ENCODE measurements around the gene CDKAL1. TPM values are rescaled to one million over a fixed set of nuclear protein-coding genes. Genes with fewer than 3 reads are reported as not detected.

The CDKAL1 gene
- total RNA-seq (2021): 20.6 to 21.9 TPM (median 21.6 TPM) in 3 replicates
- Bru-seq, nascent RNA: percentile 70 among the genes with signal in this experiment
- long read RNA-seq, experiment 1, transcript CDKAL1-201 (16 exons, 3,272 nt): major isoform, 12 of 46 reads
- long read RNA-seq, experiment 1, partial matches to known transcripts: 9 of 46 reads
- long read RNA-seq, experiment 1, other reads (novel, unspliced or antisense): 25 of 46 reads
- long read RNA-seq, experiment 2, partial matches to known transcripts: 4 of 16 reads
- long read RNA-seq, experiment 2, other reads (novel, unspliced or antisense): 8 of 16 reads
- long read RNA-seq, experiment 3, partial matches to known transcripts: 1 of 10 reads
- long read RNA-seq, experiment 3, other reads (novel, unspliced or antisense): 7 of 10 reads

DNA sequence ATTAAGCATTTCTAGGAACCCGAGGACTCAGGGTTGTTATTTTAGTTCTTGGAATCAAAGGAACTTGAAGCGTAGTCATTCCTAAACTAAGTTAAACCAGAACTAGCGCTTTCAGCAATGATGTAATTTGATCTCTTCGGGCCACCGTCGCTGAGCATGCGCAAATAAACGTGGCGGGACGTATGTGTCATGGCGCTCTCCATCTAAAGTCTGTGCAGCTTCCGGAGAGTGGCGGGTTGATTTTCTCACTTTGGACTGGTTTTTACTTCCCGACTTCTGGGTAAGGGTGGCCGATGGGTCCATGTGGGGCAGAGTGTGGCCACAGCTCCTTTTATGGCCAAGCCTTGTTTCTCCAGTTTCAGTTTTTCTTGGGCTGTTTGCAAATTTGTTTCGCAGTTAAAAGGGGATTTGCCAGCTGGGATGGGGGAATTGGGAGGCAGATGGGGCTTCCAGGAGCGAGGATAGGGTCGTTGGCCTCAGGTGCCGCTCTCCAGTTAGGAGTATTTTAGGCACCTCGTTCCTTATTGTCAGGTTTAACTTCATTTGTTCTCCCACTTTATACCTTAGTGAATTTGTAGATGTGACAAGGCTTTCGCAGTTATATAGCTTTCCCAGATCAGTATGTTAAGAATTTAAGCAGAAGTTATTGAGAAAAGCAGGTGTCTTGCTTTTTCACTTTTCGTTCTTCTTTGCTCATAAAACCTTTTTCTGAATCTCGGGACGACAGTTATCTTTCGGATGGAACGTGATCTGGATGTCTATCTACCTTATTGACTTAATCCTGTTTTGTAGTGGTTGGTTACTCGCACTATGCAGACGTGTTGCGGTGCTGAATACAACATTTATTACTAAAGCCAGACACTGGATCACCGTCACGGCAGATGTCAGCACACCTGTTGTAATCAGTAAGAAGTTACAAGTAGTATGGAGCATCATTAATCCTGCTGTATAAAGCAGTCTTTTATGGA is at the start of gene CDKAL1:
TSS of gene CDKAL1 (plus strand) at position 163 of the 968 bp plus-strand sequence. CDS start 11,894 bp downstream, outside the sequence.
- POLR2A ChIA-PET: no interaction called here

DNA sequence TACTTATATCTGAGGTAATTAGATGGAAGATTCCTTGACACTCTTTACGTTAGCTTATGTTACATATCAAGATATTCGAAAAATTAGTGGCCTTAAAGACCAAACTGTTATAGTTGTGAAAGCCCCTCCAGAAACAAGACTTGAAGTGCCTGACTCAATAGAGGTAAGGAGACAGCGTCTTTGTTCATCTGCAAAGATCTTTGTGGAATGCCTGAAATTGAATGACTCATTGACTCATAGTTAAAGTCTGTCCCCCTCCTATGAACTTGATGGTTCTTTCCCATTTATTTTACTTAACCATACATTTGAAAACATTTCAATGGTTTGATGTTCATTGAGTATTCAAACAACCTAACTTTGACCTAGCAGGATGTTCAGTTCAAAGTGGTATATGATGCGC is 47.6 kb upstream of the CDKAL1 start:
- Mint-ChIP-seq H3K27me3 (ENCODE audit: low read depth) (no peaks in the 10 kb centered on the region), H3K9me3 (no peaks in the 10 kb centered on the region), H3K4me1 (peaks cover 17% of the 10 kb centered on the region), H3K36me3 (peaks cover 95% of the 10 kb centered on the region), H3K27ac (no peak overlapping the region), H3K4me3 (no peak overlapping the region)
- no peak for TF ChIP-seq ZNF121 (CRISPR knock-in tag; IDR thresholded peaks at IDR 0.05)
- TF ChIP-seq, protein P1, sequence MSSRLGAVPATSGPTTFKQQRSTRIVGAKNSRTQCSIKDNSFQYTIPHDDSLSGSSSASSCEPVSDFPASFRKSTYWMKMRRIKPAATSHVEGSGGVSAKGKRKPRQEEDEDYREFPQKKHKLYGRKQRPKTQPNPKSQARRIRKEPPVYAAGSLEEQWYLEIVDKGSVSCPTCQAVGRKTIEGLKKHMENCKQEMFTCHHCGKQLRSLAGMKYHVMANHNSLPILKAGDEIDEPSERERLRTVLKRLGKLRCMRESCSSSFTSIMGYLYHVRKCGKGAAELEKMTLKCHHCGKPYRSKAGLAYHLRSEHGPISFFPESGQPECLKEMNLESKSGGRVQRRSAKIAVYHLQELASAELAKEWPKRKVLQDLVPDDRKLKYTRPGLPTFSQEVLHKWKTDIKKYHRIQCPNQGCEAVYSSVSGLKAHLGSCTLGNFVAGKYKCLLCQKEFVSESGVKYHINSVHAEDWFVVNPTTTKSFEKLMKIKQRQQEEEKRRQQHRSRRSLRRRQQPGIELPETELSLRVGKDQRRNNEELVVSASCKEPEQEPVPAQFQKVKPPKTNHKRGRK (CRISPR knock-in tag; IDR thresholded peaks at IDR 0.05; ENCODE audit: borderline replicate concordance): no peak
- TF ChIP-seq, protein P2, sequence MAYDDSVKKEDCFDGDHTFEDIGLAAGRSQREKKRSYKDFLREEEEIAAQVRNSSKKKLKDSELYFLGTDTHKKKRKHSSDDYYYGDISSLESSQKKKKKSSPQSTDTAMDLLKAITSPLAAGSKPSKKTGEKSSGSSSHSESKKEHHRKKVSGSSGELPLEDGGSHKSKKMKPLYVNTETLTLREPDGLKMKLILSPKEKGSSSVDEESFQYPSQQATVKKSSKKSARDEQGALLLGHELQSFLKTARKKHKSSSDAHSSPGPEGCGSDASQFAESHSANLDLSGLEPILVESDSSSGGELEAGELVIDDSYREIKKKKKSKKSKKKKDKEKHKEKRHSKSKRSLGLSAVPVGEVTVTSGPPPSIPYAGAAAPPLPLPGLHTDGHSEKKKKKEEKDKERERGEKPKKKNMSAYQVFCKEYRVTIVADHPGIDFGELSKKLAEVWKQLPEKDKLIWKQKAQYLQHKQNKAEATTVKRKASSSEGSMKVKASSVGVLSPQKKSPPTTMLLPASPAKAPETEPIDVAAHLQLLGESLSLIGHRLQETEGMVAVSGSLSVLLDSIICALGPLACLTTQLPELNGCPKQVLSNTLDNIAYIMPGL (CRISPR knock-in tag; IDR thresholded peaks at IDR 0.05): no peak
- TF ChIP-seq GRHL2 (CRISPR knock-in tag; IDR thresholded peaks at IDR 0.05; ENCODE audit: insufficient replicate concordance, severe bottlenecking): no peak
- TF ChIP-seq, protein P3, sequence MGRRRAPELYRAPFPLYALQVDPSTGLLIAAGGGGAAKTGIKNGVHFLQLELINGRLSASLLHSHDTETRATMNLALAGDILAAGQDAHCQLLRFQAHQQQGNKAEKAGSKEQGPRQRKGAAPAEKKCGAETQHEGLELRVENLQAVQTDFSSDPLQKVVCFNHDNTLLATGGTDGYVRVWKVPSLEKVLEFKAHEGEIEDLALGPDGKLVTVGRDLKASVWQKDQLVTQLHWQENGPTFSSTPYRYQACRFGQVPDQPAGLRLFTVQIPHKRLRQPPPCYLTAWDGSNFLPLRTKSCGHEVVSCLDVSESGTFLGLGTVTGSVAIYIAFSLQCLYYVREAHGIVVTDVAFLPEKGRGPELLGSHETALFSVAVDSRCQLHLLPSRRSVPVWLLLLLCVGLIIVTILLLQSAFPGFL (CRISPR knock-in tag; IDR thresholded peaks at IDR 0.05; ENCODE audit: borderline replicate concordance): no peak
- TF ChIP-seq RELA (CRISPR knock-in tag; IDR thresholded peaks at IDR 0.05; ENCODE audit: borderline replicate concordance): no peak
- TF ChIP-seq ATF1 (CRISPR knock-in tag; IDR thresholded peaks at IDR 0.05): no peak
- TF ChIP-seq PRRX2 (CRISPR knock-in tag; IDR thresholded peaks at IDR 0.05): no peak
- no peak for TF ChIP-seq ZNF671 (CRISPR knock-in tag; IDR thresholded peaks at IDR 0.05)
- no peak for TF ChIP-seq TEAD4 (CRISPR knock-in tag; IDR thresholded peaks at IDR 0.05)
- TF ChIP-seq ESRRA (CRISPR knock-in tag; IDR thresholded peaks at IDR 0.05; ENCODE audit: borderline replicate concordance): no peak
- TF ChIP-seq, protein P4, sequence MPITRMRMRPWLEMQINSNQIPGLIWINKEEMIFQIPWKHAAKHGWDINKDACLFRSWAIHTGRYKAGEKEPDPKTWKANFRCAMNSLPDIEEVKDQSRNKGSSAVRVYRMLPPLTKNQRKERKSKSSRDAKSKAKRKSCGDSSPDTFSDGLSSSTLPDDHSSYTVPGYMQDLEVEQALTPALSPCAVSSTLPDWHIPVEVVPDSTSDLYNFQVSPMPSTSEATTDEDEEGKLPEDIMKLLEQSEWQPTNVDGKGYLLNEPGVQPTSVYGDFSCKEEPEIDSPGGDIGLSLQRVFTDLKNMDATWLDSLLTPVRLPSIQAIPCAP (CRISPR knock-in tag; IDR thresholded peaks at IDR 0.05): no peak
- POLR2A ChIA-PET: no interaction called here
- ATAC-seq (no peak), DNase-seq (ENCODE audit: low spot score) (no peak)
- CTCF ChIA-PET: no interaction called here

More for the DNA sequence above, at the start of gene CDKAL1:
- Mint-ChIP-seq H3K27me3 (ENCODE audit: low read depth) (no peaks in the 10 kb centered on the region), H3K4me1 (peaks cover 14% of the 10 kb centered on the region), H3K9me3 (no peaks in the 10 kb centered on the region), H3K4me3 (peak within 1 kb of the TSS; percentile 97), H3K36me3 (peaks cover 5% of the 10 kb centered on the region; the same call in 1 of the 2 replicates), H3K27ac (peak within 1 kb of the TSS; percentile 97)
- peak; percentile 89 for ATAC-seq
- CTCF ChIA-PET: interaction anchor here (2.1 kb wide), 1 partner anchor 16 kb away, joined by 7 read pairs; no protein-coding TSS in a partner anchor
- peak; percentile 81 for DNase-seq (ENCODE audit: low spot score)
- TF ChIP-seq, protein P5, sequence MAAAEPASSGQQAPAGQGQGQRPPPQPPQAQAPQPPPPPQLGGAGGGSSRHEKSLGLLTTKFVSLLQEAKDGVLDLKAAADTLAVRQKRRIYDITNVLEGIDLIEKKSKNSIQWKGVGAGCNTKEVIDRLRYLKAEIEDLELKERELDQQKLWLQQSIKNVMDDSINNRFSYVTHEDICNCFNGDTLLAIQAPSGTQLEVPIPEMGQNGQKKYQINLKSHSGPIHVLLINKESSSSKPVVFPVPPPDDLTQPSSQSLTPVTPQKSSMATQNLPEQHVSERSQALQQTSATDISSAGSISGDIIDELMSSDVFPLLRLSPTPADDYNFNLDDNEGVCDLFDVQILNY (CRISPR knock-in tag; IDR thresholded peaks at IDR 0.05): peak; percentile 49; the same call in 1 of the 2 replicates
- TF ChIP-seq GABPB1 (CRISPR knock-in tag; IDR thresholded peaks at IDR 0.05): peak; percentile 68
- TF ChIP-seq, protein P6, sequence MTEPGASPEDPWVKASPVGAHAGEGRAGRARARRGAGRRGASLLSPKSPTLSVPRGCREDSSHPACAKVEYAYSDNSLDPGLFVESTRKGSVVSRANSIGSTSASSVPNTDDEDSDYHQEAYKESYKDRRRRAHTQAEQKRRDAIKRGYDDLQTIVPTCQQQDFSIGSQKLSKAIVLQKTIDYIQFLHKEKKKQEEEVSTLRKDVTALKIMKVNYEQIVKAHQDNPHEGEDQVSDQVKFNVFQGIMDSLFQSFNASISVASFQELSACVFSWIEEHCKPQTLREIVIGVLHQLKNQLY (CRISPR knock-in tag; IDR thresholded peaks at IDR 0.05): no peak
